PFSK-1 (cell line): ENCODE data around the gene PFDN6.

Experiments used
- POLR2AphosphoS5 ChIP-seq: IDR thresholded peaks from 2 replicates; pipeline ENCODE4 v1.6.1; 2012; ENCODE audit warnings: low read depth, mild to moderate bottlenecking, control low read depth, low read length, moderate library complexity
- SIN3A ChIP-seq: IDR thresholded peaks from 2 replicates; pipeline ENCODE4 v1.6.1; 2012; ENCODE audit warnings: mild to moderate bottlenecking, low read length, moderate library complexity, borderline replicate concordance; ENCODE audit not compliant: insufficient read depth
- TAF1 ChIP-seq: IDR thresholded peaks from 2 replicates; pipeline ENCODE4 v1.6.1; 2012; ENCODE audit warnings: low read length, control low read depth, borderline replicate concordance; ENCODE audit not compliant: insufficient read depth

- TF ChIP-seq POLR2AphosphoS5 (no peak), TAF1 (no peak; the same call in 1 of the 2 replicates), SIN3A (no peak; the same call in 1 of the 2 replicates)
These were observed 29.1 kb downstream of the PFDN6 start for GRCh38 chr6:33318426-33319073.
